ENCODE measurements around the gene NSUN3. TPM values are rescaled to one million over a fixed set of nuclear protein-coding genes. Genes with fewer than 3 reads are reported as not detected.

Gene NSUN3
- total and polyA plus RNA-seq, 2 donors (not counting 3 experiments of a cell fraction or from before 2014, with no cell fraction given) = 3.4 to 10.7 TPM

GRCh38 chr3:94121161-94121560 is 58.3 kb downstream of the NSUN3 start:
- Histone ChIP-seq H2AFZ (ENCODE audit: low read depth, low read length) (no peak overlapping the region), H3K79me2 (ENCODE audit: control insufficient read depth, insufficient read depth, low read length) (no peaks in the 10 kb centered on the region), H3K27me3 (ENCODE audit: control insufficient read depth in 2 of 2, insufficient read depth in 2 of 2, low read length in 2 of 2) (no peaks in the 10 kb centered on the region), H3K9me1 (replicated peaks; ENCODE audit: control insufficient read depth, extremely low read depth, insufficient read depth, low read length) (no peaks in the 10 kb centered on the region), H4K20me1 (replicated peaks; ENCODE audit: control insufficient read depth, extremely low read depth, insufficient read depth, low read length) (no peaks in the 10 kb centered on the region), H3K9ac (replicated peaks; ENCODE audit: extremely low read depth, insufficient read depth, low read length) (no peak overlapping the region), H3K4me3 (replicated peaks in 1 of 3; ENCODE audit: insufficient read depth in 1 of 3, low read depth in 1 of 3, low read length in 3 of 3) (no peak overlapping the region), H3K9me3 (replicated peaks; ENCODE audit: control insufficient read depth, insufficient read depth, low read length) (no peaks in the 10 kb centered on the region), H3K4me1 (ENCODE audit: control insufficient read depth, extremely low read depth, insufficient read depth, low read length) (no peaks in the 10 kb centered on the region), H3K36me3 (ENCODE audit: control insufficient read depth in 2 of 2, extremely low read depth in 1 of 2, insufficient read depth in 2 of 2, low read length in 2 of 2) (no peaks in the 10 kb centered on the region), H3K27ac (ENCODE audit: insufficient read depth, low read depth, low read length) (no peak overlapping the region), H3K4me2 (ENCODE audit: insufficient read depth, low read length) (no peak overlapping the region)
- POLR2A ChIA-PET = no interaction called here
- CTCF ChIA-PET = no interaction called here
- DNase-seq (ENCODE audit: low read depth, low spot score) (no peak), FAIRE-seq (no peak)
- BruUV-seq (replicated peaks) = no TSS peak
- intact Hi-C loops (cut with micrococcal nuclease) = no loop called here
- dilution Hi-C loops (cut with MboI; ENCODE audit: extremely low pct_ligation_motif_present, low sequenced_read_pairs) = no loop called here
- TF ChIP-seq EZH2 (IDR thresholded peaks at IDR 0.05; ENCODE audit: borderline replicate concordance, low read depth, low read length, severe bottlenecking) (no peak), MAX (IDR thresholded peaks at IDR 0.05; ENCODE audit: insufficient read depth, insufficient read length) (no peak)

DNA sequence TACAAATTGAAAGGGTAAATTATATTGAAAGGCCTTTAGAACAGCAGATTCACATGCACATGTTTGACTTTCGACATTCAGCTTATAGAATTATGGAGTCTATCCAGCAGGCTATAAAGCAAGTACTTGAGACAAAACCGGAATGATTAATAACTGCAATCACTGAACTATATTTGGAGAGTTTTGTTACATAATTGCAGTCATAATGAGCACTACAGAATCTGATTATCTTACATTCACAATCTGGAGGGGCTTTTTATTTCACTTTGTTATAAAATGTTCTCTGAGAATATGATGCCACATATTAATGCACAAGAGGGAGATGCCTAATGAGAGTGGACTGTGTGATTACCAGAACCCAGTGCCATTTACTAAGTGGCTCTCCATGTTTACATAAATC is 64.3 kb downstream of the NSUN3 start:
- Histone ChIP-seq H3K4me1 (ENCODE audit: control insufficient read depth, extremely low read depth, insufficient read depth, low read length) (no peaks in the 10 kb centered on the region), H3K27ac (ENCODE audit: insufficient read depth, low read depth, low read length) (no peak overlapping the region), H3K4me3 (replicated peaks in 1 of 3; ENCODE audit: insufficient read depth in 1 of 3, low read depth in 1 of 3, low read length in 3 of 3) (no peak overlapping the region), H3K27me3 (ENCODE audit: control insufficient read depth in 2 of 2, insufficient read depth in 2 of 2, low read length in 2 of 2) (no peaks in the 10 kb centered on the region), H4K20me1 (replicated peaks; ENCODE audit: control insufficient read depth, extremely low read depth, insufficient read depth, low read length) (no peaks in the 10 kb centered on the region), H3K79me2 (ENCODE audit: control insufficient read depth, insufficient read depth, low read length) (no peaks in the 10 kb centered on the region), H3K9me3 (replicated peaks; ENCODE audit: control insufficient read depth, insufficient read depth, low read length) (no peaks in the 10 kb centered on the region), H3K9me1 (replicated peaks; ENCODE audit: control insufficient read depth, extremely low read depth, insufficient read depth, low read length) (no peaks in the 10 kb centered on the region), H3K9ac (replicated peaks; ENCODE audit: extremely low read depth, insufficient read depth, low read length) (no peak overlapping the region), H3K4me2 (ENCODE audit: insufficient read depth, low read length) (no peak overlapping the region), H3K36me3 (ENCODE audit: control insufficient read depth in 2 of 2, extremely low read depth in 1 of 2, insufficient read depth in 2 of 2, low read length in 2 of 2) (no peaks in the 10 kb centered on the region), H2AFZ (ENCODE audit: low read depth, low read length) (no peak overlapping the region)
- no peak for FAIRE-seq
- intact Hi-C loops (cut with micrococcal nuclease) = no loop called here
- TF ChIP-seq GATA2 (IDR thresholded peaks at IDR 0.05; ENCODE audit: insufficient read depth, insufficient read length, low read depth, low read length) = no peak
- TF ChIP-seq EZH2 (IDR thresholded peaks at IDR 0.05; ENCODE audit: borderline replicate concordance, low read depth, low read length, severe bottlenecking) = no peak
- TF ChIP-seq, protein P1, sequence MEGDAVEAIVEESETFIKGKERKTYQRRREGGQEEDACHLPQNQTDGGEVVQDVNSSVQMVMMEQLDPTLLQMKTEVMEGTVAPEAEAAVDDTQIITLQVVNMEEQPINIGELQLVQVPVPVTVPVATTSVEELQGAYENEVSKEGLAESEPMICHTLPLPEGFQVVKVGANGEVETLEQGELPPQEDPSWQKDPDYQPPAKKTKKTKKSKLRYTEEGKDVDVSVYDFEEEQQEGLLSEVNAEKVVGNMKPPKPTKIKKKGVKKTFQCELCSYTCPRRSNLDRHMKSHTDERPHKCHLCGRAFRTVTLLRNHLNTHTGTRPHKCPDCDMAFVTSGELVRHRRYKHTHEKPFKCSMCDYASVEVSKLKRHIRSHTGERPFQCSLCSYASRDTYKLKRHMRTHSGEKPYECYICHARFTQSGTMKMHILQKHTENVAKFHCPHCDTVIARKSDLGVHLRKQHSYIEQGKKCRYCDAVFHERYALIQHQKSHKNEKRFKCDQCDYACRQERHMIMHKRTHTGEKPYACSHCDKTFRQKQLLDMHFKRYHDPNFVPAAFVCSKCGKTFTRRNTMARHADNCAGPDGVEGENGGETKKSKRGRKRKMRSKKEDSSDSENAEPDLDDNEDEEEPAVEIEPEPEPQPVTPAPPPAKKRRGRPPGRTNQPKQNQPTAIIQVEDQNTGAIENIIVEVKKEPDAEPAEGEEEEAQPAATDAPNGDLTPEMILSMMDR (IDR thresholded peaks at IDR 0.05; ENCODE audit: extremely low read depth in 1 of 2, insufficient read depth in 1 of 2, low read depth in 1 of 2, low read length in 2 of 2) = no peak
- TF ChIP-seq POLR2A (IDR thresholded peaks at IDR 0.05; ENCODE audit: low read depth, low read length) = no peak
- TF ChIP-seq JUN (IDR thresholded peaks at IDR 0.05; ENCODE audit: borderline replicate concordance, insufficient read depth, insufficient read length, low read depth) = no peak
- TF ChIP-seq FOS (IDR thresholded peaks at IDR 0.05; ENCODE audit: borderline replicate concordance, insufficient read depth, low read length) = no peak
- TF ChIP-seq MYC (IDR thresholded peaks at IDR 0.05; ENCODE audit: low read depth, low read length) = no peak
- ChIA-PET CTCF (no interaction called here), POLR2A (no interaction called here)
- no peak for DNase-seq (ENCODE audit: low read depth, low spot score)
- BruUV-seq (replicated peaks) = no TSS peak
- dilution Hi-C loops (cut with MboI; ENCODE audit: extremely low pct_ligation_motif_present, low sequenced_read_pairs) = no loop called here

Data from endothelial cell of umbilical vein (primary cell).